GM23248 (cell line): ENCODE measurements around the gene TTC23L. TPM values are rescaled to one million over a fixed set of nuclear protein-coding genes. Genes with fewer than 3 reads are reported as not detected.
A peak's percentile ranks its signal among the peaks of the same experiment; 100 is the strongest.

Experiments
- DNase-seq: peaks from one replicate; pipeline ENCODE4 v3.0.0-alpha.2; 2015
- H2AFZ ChIP-seq: fragments of 200-600 bp; sonication (generic); 2 replicates; pipeline ENCODE4 v1.6.1; 2016; ENCODE audit warnings: antibody characterized with exemption
- H3F3A ChIP-seq: fragments of 200-600 bp; sonication (generic); 2 replicates; pipeline ENCODE4 v1.6.1; 2016; ENCODE audit warnings: mild to moderate bottlenecking, antibody characterized with exemption, mixed run types; ENCODE audit not compliant: insufficient read depth
- H3K27ac ChIP-seq: fragments of 200-600 bp; sonication (generic); 2 replicates; pipeline ENCODE4 v1.5.1; 2016; ENCODE audit warnings: mild to moderate bottlenecking
- H3K27me3 ChIP-seq: fragments of 200-600 bp; sonication (generic); replicated peaks from 2 replicates; pipeline ENCODE4 v1.6.1; 2016; ENCODE audit warnings: mild to moderate bottlenecking; ENCODE audit not compliant: insufficient read depth
- H3K36me3 ChIP-seq: fragments of 200-600 bp; sonication (generic); 2 replicates; pipeline ENCODE4 v1.6.1; 2016; ENCODE audit warnings: low read depth, mild to moderate bottlenecking
- H3K4me1 ChIP-seq: fragments of 200-600 bp; sonication (generic); 2 replicates; pipeline ENCODE4 v1.6.1; 2016; ENCODE audit warnings: mild to moderate bottlenecking; ENCODE audit not compliant: insufficient read depth
- H3K4me2 ChIP-seq: fragments of 200-600 bp; sonication (generic); one replicate; pipeline ENCODE4 v1.6.1; 2016; ENCODE audit warnings: mild to moderate bottlenecking; ENCODE audit not compliant: unreplicated experiment
- H3K4me3 ChIP-seq: fragments of 200-600 bp; sonication (generic); 2 replicates; pipeline ENCODE4 v1.5.1; 2016; ENCODE audit warnings: mild to moderate bottlenecking
- H3K79me2 ChIP-seq: fragments of 200-600 bp; sonication (generic); 2 replicates; pipeline ENCODE4 v1.6.1; 2016; ENCODE audit warnings: mild to moderate bottlenecking; ENCODE audit not compliant: insufficient read depth
- H3K9ac ChIP-seq: fragments of 200-600 bp; sonication (generic); 2 replicates; pipeline ENCODE4 v1.6.1; 2016; ENCODE audit warnings: mild to moderate bottlenecking
- H3K9me2 ChIP-seq: fragments of 200-600 bp; sonication (generic); 2 replicates; pipeline ENCODE4 v1.6.1; 2016; ENCODE audit warnings: mixed run types, mild to moderate bottlenecking, moderate library complexity; ENCODE audit not compliant: insufficient read depth
- H3K9me3 ChIP-seq: fragments of 200-600 bp; sonication (generic); one replicate; pipeline ENCODE4 v1.6.1; 2017; ENCODE audit warnings: low read depth
- H4K20me1 ChIP-seq: fragments of 200-600 bp; sonication (generic); 2 replicates; pipeline ENCODE4 v1.6.0; 2016; ENCODE audit not compliant: insufficient read depth
- EZH2 ChIP-seq: fragments of 200-600 bp; sonication (generic); IDR thresholded peaks from 2 replicates; pipeline ENCODE4 v1.6.1; 2018; ENCODE audit warnings: antibody characterized with exemption, mild to moderate bottlenecking; ENCODE audit not compliant: insufficient read depth, poor library complexity, severe bottlenecking
- EZH2phosphoT487 ChIP-seq: fragments of 200-600 bp; sonication (generic); IDR thresholded peaks from 2 replicates; pipeline ENCODE4 v1.6.1; 2018; ENCODE audit warnings: antibody characterized with exemption, moderate library complexity, mild to moderate bottlenecking, low read depth; ENCODE audit not compliant: insufficient read depth
- WGBS, 2 experiments: methylation state at CpG; one replicate each; pipeline ENCODE4 v1.1.6; 2015 to 2017; ENCODE audit warnings: low lambda C conversion rate in 2 of 2, low coverage in 1 of 2; ENCODE audit errors: missing lambda C conversion rate in 2 of 2; 5-methylcytosine and 5-hydroxymethylcytosine counted together
- in situ Hi-C: fragments of 300-500 bp; cut with MboI; formaldehyde crosslinking; loops from 2 replicates; pipeline ENCODE4 v1.15.0; 2020
- polyA plus RNA-seq: library from polyadenylated mRNA; unstranded; fragments of >200 nt; fragmentation: Nextera tagmentation; extraction: Ambion mirVana; gene quantifications from 2 replicates; pipeline ENCODE4 v1.2.1, GENCODE V29; 2016
- total RNA-seq: library from RNA; depleted of rRNA; stranded (reverse); fragments of >200 nt; shearing (Covaris generic); gene quantifications from 2 replicates; pipeline ENCODE4 v1.2.3, GENCODE V29; 2014

TTC23L gene
- total and polyA plus RNA-seq, 2 experiments from 2014 or later = under 0.01 TPM; not detected in 1

- Histone ChIP-seq H3K9me3 (no peaks in the 10 kb centered on the region), H3K27ac (no peak overlapping the region), H2AFZ (no peak overlapping the region), H3K9ac (no peak overlapping the region), H3K79me2 (peaks cover 20% of the 10 kb centered on the region), H3K9me2 (no peaks in the 10 kb centered on the region), H3K4me3 (no peak overlapping the region), H3K36me3 (peaks cover 59% of the 10 kb centered on the region), H3F3A (peaks cover 18% of the 10 kb centered on the region), H3K27me3 (no peaks in the 10 kb centered on the region), H3K4me2 (no peak overlapping the region), H3K4me1 (no peaks in the 10 kb centered on the region), H4K20me1 (no peaks in the 10 kb centered on the region)
- no peak for DNase-seq
- TF ChIP-seq EZH2phosphoT487 (no peak), EZH2 (no peak)
- WGBS, 2 experiments = 88 to 100% methylated on average over 1 of the region's 1 CpG
- in situ Hi-C loops = no loop called here
Observed at GRCh38 chr5:34811706-34812105, 27.3 kb upstream of the TTC23L start.

GRCh38 chr5:34813509-34813908 is 25.5 kb upstream of the TTC23L start:
- H3K9me2 ChIP-seq = no peaks in the 10 kb centered on the region
- H3K79me2 ChIP-seq = peaks cover 14% of the 10 kb centered on the region
- no peak overlapping the region for H3K4me3 ChIP-seq
- peaks cover 70% of the 10 kb centered on the region for H3K36me3 ChIP-seq
- H3K9me3 ChIP-seq = no peaks in the 10 kb centered on the region
- WGBS, 2 experiments = 84 to 97% methylated on average over 3 of the region's 3 CpGs
- H3K9ac ChIP-seq = no peak overlapping the region
- in situ Hi-C loops = no loop called here
- H3K4me2 ChIP-seq = no peak overlapping the region
- no peak overlapping the region for H3K27ac ChIP-seq
- H3F3A ChIP-seq = peaks cover 18% of the 10 kb centered on the region
- TF ChIP-seq EZH2phosphoT487 (no peak), EZH2 (no peak)
- H3K4me1 ChIP-seq = peaks cover 5% of the 10 kb centered on the region; the same call in 1 of the 2 replicates
- no peak overlapping the region for H2AFZ ChIP-seq
- no peaks in the 10 kb centered on the region for H4K20me1 ChIP-seq
- H3K27me3 ChIP-seq = no peaks in the 10 kb centered on the region
- no peak for DNase-seq

GRCh38 chr5:34817558-34818351 is 21.2 kb upstream of the TTC23L start:
- H3K27ac ChIP-seq = no peak overlapping the region
- no peaks in the 10 kb centered on the region for H4K20me1 ChIP-seq
- in situ Hi-C loops = no loop called here
- DNase-seq = peak; percentile 35
- peaks cover 4% of the 10 kb centered on the region; the same call in 1 of the 2 replicates for H3F3A ChIP-seq
- H3K4me3 ChIP-seq = no peak overlapping the region
- WGBS, 2 experiments = 97 to 98% methylated on average over 3 of the region's 3 CpGs
- H3K9me2 ChIP-seq = no peaks in the 10 kb centered on the region
- TF ChIP-seq EZH2phosphoT487 = no peak
- no peaks in the 10 kb centered on the region for H3K9me3 ChIP-seq
- peaks cover 2% of the 10 kb centered on the region for H3K79me2 ChIP-seq
- no peak overlapping the region for H3K9ac ChIP-seq
- H3K4me2 ChIP-seq = no peak overlapping the region
- peaks cover 5% of the 10 kb centered on the region; the same call in 1 of the 2 replicates for H3K4me1 ChIP-seq
- no peak overlapping the region for H2AFZ ChIP-seq
- peaks cover 84% of the 10 kb centered on the region for H3K36me3 ChIP-seq
- H3K27me3 ChIP-seq = no peaks in the 10 kb centered on the region

GRCh38 chr5:34818717-34819116 is 20.2 kb upstream of the TTC23L start:
- no peak for DNase-seq
- no peak overlapping the region for H3K9ac ChIP-seq
- H3K4me2 ChIP-seq = no peak overlapping the region
- H3K27ac ChIP-seq = no peak overlapping the region
- H3K27me3 ChIP-seq = no peaks in the 10 kb centered on the region
- no peak overlapping the region for H2AFZ ChIP-seq
- H4K20me1 ChIP-seq = no peaks in the 10 kb centered on the region
- H3K4me3 ChIP-seq = no peak overlapping the region
- in situ Hi-C loops = no loop called here
- no peak for TF ChIP-seq EZH2
- no peak for TF ChIP-seq EZH2phosphoT487
- H3K36me3 ChIP-seq = peaks cover 84% of the 10 kb centered on the region
- no peaks in the 10 kb centered on the region for H3K9me2 ChIP-seq
- 97% methylated on average over 3 of the region's 3 CpGs for WGBS, 2 experiments
- no peaks in the 10 kb centered on the region; the same call in none of the 2 replicates for H3K79me2 ChIP-seq
- H3K9me3 ChIP-seq = no peaks in the 10 kb centered on the region
- peaks cover 5% of the 10 kb centered on the region; the same call in 1 of the 2 replicates for H3K4me1 ChIP-seq
- peaks cover 4% of the 10 kb centered on the region; the same call in 1 of the 2 replicates for H3F3A ChIP-seq
